Tongue (tissue), 2 donors: ENCODE results near the gene MUSTN1. TPM values are rescaled to one million over a fixed set of nuclear protein-coding genes. Genes with fewer than 3 reads are reported as not detected.

Experiments
- DNase-seq: peaks from one replicate; pipeline ENCODE4 v3.0.0-alpha.2; 2015
- total RNA-seq: library from RNA; depleted of rRNA; stranded (reverse); fragments of >200 nt; gene quantifications from one replicate; pipeline ENCODE4 v1.2.3, GENCODE V29; 2014

The MUSTN1 gene
- total RNA-seq: 45.2 TPM

- DNase-seq: peak; percentile 90
Measured at GRCh38 chr3:52834871-52835501, at the start of gene MUSTN1. Gene MUSTN1, minus strand, starts transcription at chr3:52835019. Its CDS starts 71 bp downstream, at chr3:52834948.

- DNase-seq: no peak
Measured at GRCh38 chr3:52882377-52882776, 47.6 kb upstream of the MUSTN1 start.

GRCh38 chr3:52881871-52882270 lies 47.1 kb upstream of the MUSTN1 start:
- peak; percentile 28 for DNase-seq

- DNase-seq: no peak
Measured at GRCh38 chr3:52880474-52880873, 45.7 kb upstream of the MUSTN1 start.

- DNase-seq: no peak
Measured at GRCh38 chr3:52880047-52880446, 45.2 kb upstream of the MUSTN1 start.

GRCh38 chr3:52879581-52879980 lies 44.8 kb upstream of the MUSTN1 start:
- DNase-seq: no peak

GRCh38 chr3:52879090-52879489 lies 44.3 kb upstream of the MUSTN1 start:
- no peak for DNase-seq

- no peak for DNase-seq
Measured at GRCh38 chr3:52877085-52877484, 42.3 kb upstream of the MUSTN1 start.

- DNase-seq: no peak
Measured at GRCh38 chr3:52874864-52875587, 40.2 kb upstream of the MUSTN1 start.

GRCh38 chr3:52874160-52874701 lies 39.4 kb upstream of the MUSTN1 start:
- DNase-seq: no peak

- no peak for DNase-seq
Measured at GRCh38 chr3:52873433-52874159, 38.8 kb upstream of the MUSTN1 start.

GRCh38 chr3:52872245-52872644 lies 37.4 kb upstream of the MUSTN1 start:
- DNase-seq: no peak

- DNase-seq: no peak
Measured at GRCh38 chr3:52871761-52872160, 36.9 kb upstream of the MUSTN1 start.

- DNase-seq: no peak
Measured at GRCh38 chr3:52870471-52870870, 35.7 kb upstream of the MUSTN1 start.

- no peak for DNase-seq
Measured at GRCh38 chr3:52866427-52866826, 31.6 kb upstream of the MUSTN1 start.

GRCh38 chr3:52865994-52866393 lies 31.2 kb upstream of the MUSTN1 start:
- no peak for DNase-seq

- DNase-seq: no peak
Measured at GRCh38 chr3:52860424-52860768, 25.6 kb upstream of the MUSTN1 start.

- DNase-seq: no peak
Measured at GRCh38 chr3:52859686-52860423, 25.0 kb upstream of the MUSTN1 start.

GRCh38 chr3:52857864-52858263 lies 23.0 kb upstream of the MUSTN1 start:
- peak; percentile 63 for DNase-seq

GRCh38 chr3:52857133-52857532 lies 22.3 kb upstream of the MUSTN1 start:
- peak; percentile 82 for DNase-seq

GRCh38 chr3:52856666-52857065 lies 21.8 kb upstream of the MUSTN1 start:
- DNase-seq: no peak

GRCh38 chr3:52854013-52854412 lies 19.2 kb upstream of the MUSTN1 start:
- no peak for DNase-seq
